Endothelial cell of umbilical vein (primary cell): ENCODE data around the gene SMIM12.

Experiments used
- EZH2 ChIP-seq: IDR thresholded peaks from 2 replicates; pipeline ENCODE4 v1.6.1; 2012; ENCODE audit warnings: borderline replicate concordance, low read depth, mild to moderate bottlenecking, moderate library complexity, low read length, inconsistent platforms; ENCODE audit not compliant: severe bottlenecking
- JUN ChIP-seq: IDR thresholded peaks from 2 replicates; pipeline ENCODE4 v1.6.1; 2011; ENCODE audit warnings: borderline replicate concordance, low read depth; ENCODE audit not compliant: insufficient read length, insufficient read depth
- MYC ChIP-seq: IDR thresholded peaks from one replicate; pipeline ENCODE4 v1.6.1; 2011; ENCODE audit warnings: mild to moderate bottlenecking, low read depth, low read length
- POLR2A ChIP-seq: IDR thresholded peaks from 2 replicates; pipeline ENCODE4 v1.6.1; 2012; ENCODE audit warnings: low read depth, mild to moderate bottlenecking, control low read depth, low read length
- POLR2AphosphoS5 ChIP-seq: IDR thresholded peaks from 2 replicates; pipeline ENCODE4 v1.6.1; 2012; ENCODE audit warnings: low read depth, mild to moderate bottlenecking, control low read depth, low read length, moderate library complexity; ENCODE audit not compliant: insufficient read depth
- TF ChIP-seq, protein P1 (sequence below), 2 donors: IDR thresholded peaks; 1 replicate in 1 of 2; 2 replicates in 1 of 2; pipeline ENCODE4 v1.5.1; 2011; ENCODE audit warnings: low read length in 2 of 2, mild to moderate bottlenecking in 2 of 2, moderate library complexity in 2 of 2, control low read depth in 1 of 2, inconsistent platforms in 1 of 2, low read depth in 1 of 2; ENCODE audit not compliant: insufficient read depth in 1 of 2; ENCODE audit errors: extremely low read depth in 1 of 2
- TF ChIP-seq, protein P2 (sequence below): IDR thresholded peaks from 2 replicates; pipeline ENCODE4 v1.6.1; 2011; ENCODE audit not compliant: insufficient read depth, insufficient read length

DNA sequence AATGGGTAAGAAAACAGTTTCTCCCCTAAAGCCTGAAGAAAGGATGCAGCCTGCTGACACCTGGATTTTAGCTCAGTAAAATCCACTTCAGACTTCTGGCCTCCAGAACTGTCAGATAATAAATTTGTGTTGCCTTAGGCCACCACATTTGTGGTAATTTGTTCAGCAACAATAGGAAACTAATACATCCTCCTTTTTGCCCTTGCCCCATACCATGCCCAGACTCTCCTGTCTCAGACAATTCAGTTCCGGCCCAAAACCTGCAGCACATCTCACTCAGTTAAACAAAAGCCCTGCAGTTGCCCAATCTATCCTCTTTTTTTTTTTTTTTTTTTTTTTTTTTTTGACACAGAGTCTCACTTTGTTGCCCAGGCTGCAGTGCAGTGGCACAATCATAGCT, 25.8 kb downstream of the SMIM12 start:
- TF ChIP-seq, protein P1, sequence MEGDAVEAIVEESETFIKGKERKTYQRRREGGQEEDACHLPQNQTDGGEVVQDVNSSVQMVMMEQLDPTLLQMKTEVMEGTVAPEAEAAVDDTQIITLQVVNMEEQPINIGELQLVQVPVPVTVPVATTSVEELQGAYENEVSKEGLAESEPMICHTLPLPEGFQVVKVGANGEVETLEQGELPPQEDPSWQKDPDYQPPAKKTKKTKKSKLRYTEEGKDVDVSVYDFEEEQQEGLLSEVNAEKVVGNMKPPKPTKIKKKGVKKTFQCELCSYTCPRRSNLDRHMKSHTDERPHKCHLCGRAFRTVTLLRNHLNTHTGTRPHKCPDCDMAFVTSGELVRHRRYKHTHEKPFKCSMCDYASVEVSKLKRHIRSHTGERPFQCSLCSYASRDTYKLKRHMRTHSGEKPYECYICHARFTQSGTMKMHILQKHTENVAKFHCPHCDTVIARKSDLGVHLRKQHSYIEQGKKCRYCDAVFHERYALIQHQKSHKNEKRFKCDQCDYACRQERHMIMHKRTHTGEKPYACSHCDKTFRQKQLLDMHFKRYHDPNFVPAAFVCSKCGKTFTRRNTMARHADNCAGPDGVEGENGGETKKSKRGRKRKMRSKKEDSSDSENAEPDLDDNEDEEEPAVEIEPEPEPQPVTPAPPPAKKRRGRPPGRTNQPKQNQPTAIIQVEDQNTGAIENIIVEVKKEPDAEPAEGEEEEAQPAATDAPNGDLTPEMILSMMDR (IDR thresholded peaks at IDR 0.05; ENCODE audit: extremely low read depth in 1 of 2, insufficient read depth in 1 of 2, low read depth in 1 of 2, low read length in 2 of 2): no peak
- TF ChIP-seq MYC: no peak
- no peak for TF ChIP-seq JUN
- no peak for TF ChIP-seq POLR2A
- TF ChIP-seq, protein P2, sequence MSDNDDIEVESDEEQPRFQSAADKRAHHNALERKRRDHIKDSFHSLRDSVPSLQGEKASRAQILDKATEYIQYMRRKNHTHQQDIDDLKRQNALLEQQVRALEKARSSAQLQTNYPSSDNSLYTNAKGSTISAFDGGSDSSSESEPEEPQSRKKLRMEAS: no peak
- TF ChIP-seq EZH2: no peak
- TF ChIP-seq POLR2AphosphoS5: no peak
